GM19351 (cell line): ENCODE results near the gene ZNF681.
"Not testable (repeated sequence)": the region's sequence is repeated elsewhere in the genome, so short reads cannot be mapped to it uniquely, and the experiment has no call there.

Experiments
- ATAC-seq: cut with Tn5 transposase; IDR thresholded peaks from one replicate; pipeline ENCODE4 v1.9.1; 2021; ENCODE audit warnings: mild to moderate bottlenecking, moderate library complexity; ENCODE audit not compliant: unreplicated experiment

ZNF681 gene

GRCh38 chr19:23758187-23759074 lies at the start of gene ZNF681:
Gene ZNF681 (minus strand): TSS chr19:23758891. CDS start chr19:23758749, 142 bp downstream.
- ATAC-seq: peak; percentile 84

GRCh38 chr19:23804676-23805075 lies 46.0 kb upstream of the ZNF681 start:
- no peak for ATAC-seq

- ATAC-seq: no peak
These were observed 43.6 kb upstream of the ZNF681 start for GRCh38 chr19:23802290-23802689.

GRCh38 chr19:23801803-23802202 lies 43.1 kb upstream of the ZNF681 start:
- ATAC-seq: no peak

- ATAC-seq: no peak
These were observed 42.2 kb upstream of the ZNF681 start for GRCh38 chr19:23800868-23801267.

- no peak for ATAC-seq
These were observed 41.6 kb upstream of the ZNF681 start for GRCh38 chr19:23800271-23800670.

GRCh38 chr19:23799321-23799720 lies 40.6 kb upstream of the ZNF681 start:
- ATAC-seq: no peak

GRCh38 chr19:23795462-23795861 lies 36.8 kb upstream of the ZNF681 start:
- ATAC-seq: no peak

- no peak for ATAC-seq
These were observed 34.1 kb upstream of the ZNF681 start for GRCh38 chr19:23792784-23793183.

GRCh38 chr19:23790641-23791488 lies 32.2 kb upstream of the ZNF681 start:
- no peak for ATAC-seq

GRCh38 chr19:23789246-23789645 lies 30.6 kb upstream of the ZNF681 start:
- no peak for ATAC-seq

- no peak for ATAC-seq
These were observed 29.7 kb upstream of the ZNF681 start for GRCh38 chr19:23788411-23788810.

GRCh38 chr19:23787106-23787505 lies 28.4 kb upstream of the ZNF681 start:
- no peak for ATAC-seq

- no peak for ATAC-seq
These were observed 27.3 kb upstream of the ZNF681 start for GRCh38 chr19:23785982-23786381.

- no peak for ATAC-seq
These were observed 25.6 kb upstream of the ZNF681 start for GRCh38 chr19:23784274-23784673.

GRCh38 chr19:23783636-23784035 lies 24.9 kb upstream of the ZNF681 start:
- ATAC-seq: no peak

GRCh38 chr19:23779645-23780044 lies 21.0 kb upstream of the ZNF681 start:
- no peak for ATAC-seq

- no peak for ATAC-seq
These were observed 19.9 kb upstream of the ZNF681 start for GRCh38 chr19:23778566-23778965.

GRCh38 chr19:23778036-23778435 lies 19.3 kb upstream of the ZNF681 start:
- not testable (repeated sequence) for ATAC-seq

GRCh38 chr19:23777216-23777615 lies 18.5 kb upstream of the ZNF681 start:
- ATAC-seq: no peak

GRCh38 chr19:23776507-23777205 lies 18.0 kb upstream of the ZNF681 start:
- no peak for ATAC-seq
